Measurements from ENCODE around the gene RASSF8. TPM values are rescaled to one million over a fixed set of nuclear protein-coding genes. Genes with fewer than 3 reads are reported as not detected.

The RASSF8 gene
- total and polyA plus RNA-seq, 2 experiments from 2014 or later: 11.5 to 30.6 TPM

GRCh38 chr12:25971654-25972041 lies 13.2 kb downstream of the RASSF8 start (continued):
- TF ChIP-seq ZNF331 (CRISPR knock-in tag; IDR thresholded peaks at IDR 0.05; ENCODE audit: low read depth) (no peak), ZNF462 (CRISPR knock-in tag; IDR thresholded peaks at IDR 0.05) (no peak), CREB1 (CRISPR knock-in tag; IDR thresholded peaks at IDR 0.05; ENCODE audit: low read depth) (no peak), JUNB (IDR thresholded peaks at IDR 0.05; ENCODE audit: unreplicated experiment) (no peak), NANOG (IDR thresholded peaks at IDR 0.05; ENCODE audit: borderline replicate concordance) (no peak), POLR2AphosphoS5 (IDR thresholded peaks at IDR 0.05; ENCODE audit: low read depth) (no peak), STAT1 (IDR thresholded peaks at IDR 0.05; ENCODE audit: unreplicated experiment) (no peak), EZH2 (IDR thresholded peaks at IDR 0.05; ENCODE audit: low read depth, unreplicated experiment) (no peak), ZNF114 (CRISPR knock-in tag; IDR thresholded peaks at IDR 0.05) (no peak)

GRCh38 chr12:25972783-25973182 lies 14.3 kb downstream of the RASSF8 start:
- no peaks in the 10 kb centered on the region for H3K27me3 Mint-ChIP-seq (ENCODE audit: insufficient read depth, low read depth, poor library complexity)
- ATAC-seq: no peak
- H3K27ac Mint-ChIP-seq: no peak overlapping the region
- Histone ChIP-seq H3K27me3 (ENCODE audit: insufficient read depth) (no peaks in the 10 kb centered on the region), H3K27ac (ENCODE audit: low read depth) (no peak overlapping the region), H3F3A (replicated peaks; ENCODE audit: low read depth) (no peaks in the 10 kb centered on the region), H3K4me1 (ENCODE audit: insufficient read depth) (peaks cover 13% of the 10 kb centered on the region), H3K9me2 (ENCODE audit: insufficient read depth) (no peaks in the 10 kb centered on the region), H3K36me3 (ENCODE audit: insufficient read depth) (no peaks in the 10 kb centered on the region), H4K20me1 (replicated peaks; ENCODE audit: insufficient read depth) (peaks cover 9% of the 10 kb centered on the region), H3K4me3 (no peak overlapping the region), H3K4me2 (no peak overlapping the region), H2AFZ (no peak overlapping the region), H3K79me2 (replicated peaks; ENCODE audit: insufficient read depth) (peaks cover 98% of the 10 kb centered on the region)
- H3K4me1 Mint-ChIP-seq: peaks cover 47% of the 10 kb centered on the region
- no peak overlapping the region for H3K4me3 Mint-ChIP-seq
- no peaks in the 10 kb centered on the region for H3K36me3 Mint-ChIP-seq (ENCODE audit: low read depth)
- no peak for DNase-seq (ENCODE audit: low spot score)
- H3K9me3 Mint-ChIP-seq: no peaks in the 10 kb centered on the region
- no peak for TF ChIP-seq EZH2phosphoT487 (IDR thresholded peaks at IDR 0.05; ENCODE audit: unreplicated experiment)
- no peak for TF ChIP-seq ETS1 (IDR thresholded peaks at IDR 0.05)
- no peak for TF ChIP-seq ZNF462 (CRISPR knock-in tag; IDR thresholded peaks at IDR 0.05)
